Tibial nerve (tissue), 4 donors: ENCODE results near the gene STIL.

Experiments
- EP300 ChIP-seq, 2 donors: sonication (generic); formaldehyde crosslinking; IDR thresholded peaks; one replicate each; pipeline ENCODE4 v1.6.1; 2017; ENCODE audit warnings: antibody characterized with exemption in 2 of 2, mild to moderate bottlenecking in 1 of 2
- POLR2A ChIP-seq, 2 donors: fragments of 450-650 bp; IDR thresholded peaks; one replicate each; pipeline ENCODE4 v1.6.1; 2017; ENCODE audit warnings: antibody characterized with exemption in 2 of 2, mild to moderate bottlenecking in 2 of 2, moderate library complexity in 2 of 2
- TF ChIP-seq, protein P1 (sequence below), 5 experiments: fragments of 200-600 bp in 3 of 5; fragments of 450-650 bp in 2 of 5; sonication (generic) in 3 of 5; IDR thresholded peaks; one replicate each; pipeline ENCODE4 v1.5.1; 2016 to 2019; ENCODE audit warnings: antibody characterized with exemption in 5 of 5, mild to moderate bottlenecking in 3 of 5, moderate library complexity in 2 of 5

- TF ChIP-seq, protein P1, sequence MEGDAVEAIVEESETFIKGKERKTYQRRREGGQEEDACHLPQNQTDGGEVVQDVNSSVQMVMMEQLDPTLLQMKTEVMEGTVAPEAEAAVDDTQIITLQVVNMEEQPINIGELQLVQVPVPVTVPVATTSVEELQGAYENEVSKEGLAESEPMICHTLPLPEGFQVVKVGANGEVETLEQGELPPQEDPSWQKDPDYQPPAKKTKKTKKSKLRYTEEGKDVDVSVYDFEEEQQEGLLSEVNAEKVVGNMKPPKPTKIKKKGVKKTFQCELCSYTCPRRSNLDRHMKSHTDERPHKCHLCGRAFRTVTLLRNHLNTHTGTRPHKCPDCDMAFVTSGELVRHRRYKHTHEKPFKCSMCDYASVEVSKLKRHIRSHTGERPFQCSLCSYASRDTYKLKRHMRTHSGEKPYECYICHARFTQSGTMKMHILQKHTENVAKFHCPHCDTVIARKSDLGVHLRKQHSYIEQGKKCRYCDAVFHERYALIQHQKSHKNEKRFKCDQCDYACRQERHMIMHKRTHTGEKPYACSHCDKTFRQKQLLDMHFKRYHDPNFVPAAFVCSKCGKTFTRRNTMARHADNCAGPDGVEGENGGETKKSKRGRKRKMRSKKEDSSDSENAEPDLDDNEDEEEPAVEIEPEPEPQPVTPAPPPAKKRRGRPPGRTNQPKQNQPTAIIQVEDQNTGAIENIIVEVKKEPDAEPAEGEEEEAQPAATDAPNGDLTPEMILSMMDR (IDR thresholded peaks at IDR 0.05) = no peak
- TF ChIP-seq EP300 (IDR thresholded peaks at IDR 0.05) = no peak
- TF ChIP-seq POLR2A (IDR thresholded peaks at IDR 0.05) = no peak
Measured at GRCh38 chr1:47205918-47206317, 108.0 kb downstream of the STIL start.
